HepG2 (cell line): ENCODE data around the gene MNAT1. TPM values are rescaled to one million over a fixed set of nuclear protein-coding genes. Genes with fewer than 3 reads are reported as not detected.

ENCODE experiments used
- CCDC6 ChIP-seq: sonication (generic); formaldehyde crosslinking; IDR thresholded peaks from 2 replicates; pipeline ENCODE4 v1.8.1; 2022; ENCODE audit warnings: mild to moderate bottlenecking, missing genetic modification reagents, moderate library complexity
- CEBPB ChIP-seq: IDR thresholded peaks from 2 replicates; pipeline ENCODE4 v1.6.1; 2011; ENCODE audit warnings: low read depth, low read length, improper control_type of control experiment, borderline replicate concordance
- CHCHD3 ChIP-seq: sonication (generic); formaldehyde crosslinking; IDR thresholded peaks from 2 replicates; pipeline ENCODE4 v1.8.0; 2022; ENCODE audit warnings: mild to moderate bottlenecking, missing genetic modification reagents, moderate library complexity
- FOXA1 ChIP-seq, 2 experiments: fragments of 450-650 bp in 1 of 2; sonication (generic) in 1 of 2; formaldehyde crosslinking in 1 of 2; IDR thresholded peaks; 2 replicates each; pipeline versions ENCODE4 v1.4.0 to v1.6.1; 2016 to 2020; ENCODE audit warnings: missing genetic modification reagents in 1 of 2
- FOXP1 ChIP-seq, 2 experiments: fragments of 450-650 bp in 1 of 2; IDR thresholded peaks; 2 replicates each; pipeline ENCODE4 v1.6.1; 2017 to 2018; ENCODE audit warnings: antibody characterized with exemption in 1 of 2
- HDAC1 ChIP-seq: sonication (generic); formaldehyde crosslinking; IDR thresholded peaks from 2 replicates; pipeline ENCODE4 v1.5.1; 2020; ENCODE audit warnings: mild to moderate bottlenecking, missing genetic modification reagents
- HOXA5 ChIP-seq: sonication (generic); formaldehyde crosslinking; IDR thresholded peaks from 2 replicates; pipeline ENCODE4 v1.4.0; 2020; ENCODE audit warnings: missing genetic modification reagents
- LBX2 ChIP-seq: sonication (generic); formaldehyde crosslinking; IDR thresholded peaks from 2 replicates; pipeline ENCODE4 v1.5.0; 2020; ENCODE audit warnings: missing genetic modification reagents, mild to moderate bottlenecking, borderline replicate concordance
- MLX ChIP-seq: IDR thresholded peaks from 2 replicates; pipeline ENCODE4 v1.6.1; 2016
- MTA1 ChIP-seq: sonication (generic); formaldehyde crosslinking; IDR thresholded peaks from 2 replicates; pipeline ENCODE4 v1.4.0; 2020; ENCODE audit warnings: missing genetic modification reagents, mild to moderate bottlenecking, borderline replicate concordance
- NFATC3 ChIP-seq: sonication (generic); formaldehyde crosslinking; IDR thresholded peaks from 2 replicates; pipeline ENCODE4 v1.5.1; 2020; ENCODE audit warnings: mild to moderate bottlenecking, missing genetic modification reagents
- SNAI1 ChIP-seq: sonication (generic); formaldehyde crosslinking; IDR thresholded peaks from 2 replicates; pipeline ENCODE4 v1.5.0; 2020; ENCODE audit warnings: mild to moderate bottlenecking, missing genetic modification reagents, borderline replicate concordance
- TRIM24 ChIP-seq: sonication (generic); formaldehyde crosslinking; IDR thresholded peaks from 2 replicates; pipeline ENCODE4 v1.8.0; 2022; ENCODE audit warnings: mild to moderate bottlenecking, missing genetic modification reagents
- ZEB1 ChIP-seq: IDR thresholded peaks from 2 replicates; pipeline ENCODE4 v1.6.1; 2012; ENCODE audit warnings: mild to moderate bottlenecking, low read depth, inconsistent platforms; ENCODE audit not compliant: insufficient replicate concordance
- ZFAT ChIP-seq: sonication (generic); formaldehyde crosslinking; conservative IDR thresholded peaks from 2 replicates; pipeline ENCODE4 v1.8.1; 2023; ENCODE audit warnings: missing genetic modification reagents, inconsistent platforms
- ZGPAT ChIP-seq: IDR thresholded peaks from 2 replicates; pipeline ENCODE4 v1.6.1; 2016; ENCODE audit warnings: mild to moderate bottlenecking
- ZIK1 ChIP-seq: sonication (generic); formaldehyde crosslinking; IDR thresholded peaks from 2 replicates; pipeline ENCODE4 v1.5.0; 2020; ENCODE audit warnings: mild to moderate bottlenecking, low read depth, missing genetic modification reagents, borderline replicate concordance
- ZNF710 ChIP-seq: sonication (generic); formaldehyde crosslinking; IDR thresholded peaks from 2 replicates; pipeline ENCODE4 v1.5.0; 2020; ENCODE audit warnings: mild to moderate bottlenecking, missing genetic modification reagents, borderline replicate concordance
- polyA plus RNA-seq, 8 experiments: library from polyadenylated mRNA; depleted of rRNA in 3 of 8; stranded (reverse) in 7 of 8; unstranded in 1 of 8; fragments of >200 nt; fragmentation: Illumina TruSeq in 4 of 8; extraction: Trizol in 4 of 8; gene quantifications; 2 replicates each; pipeline versions ENCODE4 v1.2.1 to v1.2.3, GENCODE V29; 2011 to 2016; ENCODE audit warnings: low read depth in 4 of 8, missing spikeins in 1 of 8, mixed read lengths in 1 of 8; ENCODE audit not compliant: insufficient read depth in 1 of 8
- total RNA-seq, 5 experiments: library from RNA; depleted of rRNA; stranded (reverse); fragments of >200 nt; fragmentation: Illumina TruSeq; extraction: Trizol; gene quantifications; 2 replicates each; pipeline ENCODE4 v1.2.3, GENCODE V29; 2016; ENCODE audit warnings: low read depth in 1 of 5

Gene MNAT1
- total and polyA plus RNA-seq, 2 of the 13 experiments (the other 11 are each of a cell fraction or from before 2014, with no cell fraction given): 49.2 to 94.8 TPM

GRCh38 chr14:60734465-60735242, at the start of gene MNAT1 (continued):
- TF ChIP-seq CHCHD3 (CRISPR knock-in tag): 0 out of 2 replicates have a peak, but pooled peaks have one; percentile 68
- peak; percentile 59; the same call in 1 of the 2 replicates for TF ChIP-seq LBX2
- no peak for TF ChIP-seq NFATC3
- peak; percentile 90 for TF ChIP-seq MTA1 (CRISPR knock-in tag)
- TF ChIP-seq TRIM24 (CRISPR knock-in tag): no peak
- peak; percentile 69 for TF ChIP-seq ZEB1
- TF ChIP-seq FOXA1 (IDR thresholded peaks at IDR 0.05): no peak
- TF ChIP-seq FOXA1 (CRISPR knock-in tag; IDR thresholded peaks at IDR 0.05): peak; percentile 49
- peak; percentile 55; the same call in 1 of the 2 replicates for TF ChIP-seq CCDC6 (CRISPR knock-in tag)
- TF ChIP-seq ZFAT: 0 out of 2 replicates have a peak, but pooled peaks have one; percentile 57
- TF ChIP-seq MLX (CRISPR knock-in tag): peak; percentile 48; the same call in 1 of the 2 replicates
- TF ChIP-seq HDAC1 (CRISPR knock-in tag): peak; percentile 85
- peak; percentile 53; the same call in 1 of the 2 replicates for TF ChIP-seq ZNF710 (CRISPR knock-in tag)
- TF ChIP-seq ZIK1 (CRISPR knock-in tag): peak; percentile 69; the same call in 1 of the 2 replicates
- no peak for TF ChIP-seq CEBPB
- TF ChIP-seq SNAI1 (CRISPR knock-in tag): peak; percentile 35; the same call in 1 of the 2 replicates
- no peak for TF ChIP-seq FOXP1 (IDR thresholded peaks at IDR 0.05)
- peak; percentile 35; the same call in 1 of the 2 replicates for TF ChIP-seq FOXP1 (CRISPR knock-in tag; IDR thresholded peaks at IDR 0.05)
- TF ChIP-seq ZGPAT (CRISPR knock-in tag): peak; percentile 93
- TF ChIP-seq HOXA5: peak; percentile 81; the same call in 1 of the 2 replicates
